ENCODE results near the gene JAK3. TPM values are rescaled to one million over a fixed set of nuclear protein-coding genes. Genes with fewer than 3 reads are reported as not detected.
"Not testable (repeated sequence)": the region's sequence is repeated elsewhere in the genome, so short reads cannot be mapped to it uniquely, and the experiment has no call there.

JAK3 gene
- polyA plus RNA-seq, 1 donor: 9.9 TPM

DNA sequence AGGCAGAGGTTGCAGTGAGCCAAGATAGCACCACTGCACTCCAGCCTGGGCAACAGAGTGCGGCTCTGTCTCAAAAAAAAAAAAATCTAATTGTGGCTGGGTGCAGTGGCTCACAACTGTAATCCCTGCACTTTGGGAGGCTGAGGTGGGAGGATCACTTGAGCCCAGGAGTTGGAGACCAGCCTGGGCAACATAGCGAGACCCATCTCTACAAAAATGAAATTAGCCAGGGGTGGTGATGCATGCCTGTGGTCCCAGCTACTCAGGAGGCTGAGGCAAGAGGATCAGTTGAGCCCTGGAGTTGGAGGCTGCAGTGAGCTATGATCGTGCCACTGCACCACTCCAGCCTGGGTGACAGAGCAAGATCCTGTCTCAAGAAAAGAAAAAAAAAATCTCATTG is 49.2 kb downstream of the JAK3 start:
- Histone ChIP-seq H3K27ac (ENCODE audit: low read length) (peak overlapping the region; percentile 99), H3K36me3 (ENCODE audit: control insufficient read depth, insufficient read depth, low read length) (peaks cover 12% of the 10 kb centered on the region), H3K4me1 (ENCODE audit: control insufficient read depth, insufficient read depth, low read length) (peaks cover 39% of the 10 kb centered on the region), H3K27me3 (ENCODE audit: control insufficient read depth, insufficient read depth, low read length) (peaks cover 14% of the 10 kb centered on the region)
- not testable (repeated sequence) for H3K4me3 ChIP-seq (ENCODE audit: low read length); H3K9me3 ChIP-seq (ENCODE audit: control insufficient read depth, low read depth, low read length); DNase-seq
- 100% methylated on average over 1 of the region's 3 CpGs for WGBS (ENCODE audit: insufficient coverage, low lambda C conversion rate)

DNA sequence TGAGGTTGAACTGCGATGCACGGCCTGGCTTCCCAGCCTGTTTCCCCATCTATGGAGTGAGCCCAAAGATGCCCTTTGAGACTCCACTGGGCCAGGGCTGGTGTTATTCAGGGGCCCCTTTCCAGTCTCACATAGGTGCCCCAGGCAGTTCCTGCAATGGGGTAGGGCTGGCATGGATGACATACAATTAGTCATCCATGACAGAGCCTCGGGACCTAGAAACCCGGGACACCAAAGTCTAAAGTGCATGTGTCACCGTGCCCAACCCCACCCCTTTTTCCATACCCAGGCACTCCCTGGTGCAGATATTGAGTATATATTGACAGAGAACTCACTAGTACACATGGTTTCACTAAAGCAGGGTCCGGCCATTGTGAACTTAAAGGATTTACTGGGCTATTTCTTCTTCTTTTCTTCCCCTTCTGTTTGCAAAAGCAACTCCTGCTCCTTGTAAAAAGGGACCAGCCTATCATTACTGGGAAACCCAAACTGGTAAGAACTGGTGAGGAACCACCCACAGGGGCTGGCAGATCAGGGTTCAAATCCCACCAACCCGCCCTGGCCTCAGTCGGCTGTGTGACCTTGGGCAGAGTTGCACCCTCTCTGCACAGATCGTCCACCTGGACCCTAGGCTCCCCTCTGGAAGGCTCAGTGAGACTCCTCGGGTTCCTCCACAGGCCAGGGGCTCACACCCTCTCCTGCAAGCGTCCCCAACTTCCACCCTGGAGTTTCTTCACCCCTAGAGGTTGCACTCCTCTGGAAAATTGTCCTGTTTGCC is 50.2 kb downstream of the JAK3 start:
- Histone ChIP-seq H3K4me3 (ENCODE audit: low read length) (peak overlapping the region; percentile 95), H3K36me3 (ENCODE audit: control insufficient read depth, insufficient read depth, low read length) (peaks cover 12% of the 10 kb centered on the region), H3K9me3 (ENCODE audit: control insufficient read depth, low read depth, low read length) (no peaks in the 10 kb centered on the region), H3K27me3 (ENCODE audit: control insufficient read depth, insufficient read depth, low read length) (peaks cover 14% of the 10 kb centered on the region), H3K27ac (ENCODE audit: low read length) (peak overlapping the region; percentile 99), H3K4me1 (ENCODE audit: control insufficient read depth, insufficient read depth, low read length) (peaks cover 39% of the 10 kb centered on the region)
- no CpG with 5 or more reads among the region's 11 CpGs for WGBS (ENCODE audit: insufficient coverage, low lambda C conversion rate)
- peak; percentile 97 to 99 for DNase-seq

DNA sequence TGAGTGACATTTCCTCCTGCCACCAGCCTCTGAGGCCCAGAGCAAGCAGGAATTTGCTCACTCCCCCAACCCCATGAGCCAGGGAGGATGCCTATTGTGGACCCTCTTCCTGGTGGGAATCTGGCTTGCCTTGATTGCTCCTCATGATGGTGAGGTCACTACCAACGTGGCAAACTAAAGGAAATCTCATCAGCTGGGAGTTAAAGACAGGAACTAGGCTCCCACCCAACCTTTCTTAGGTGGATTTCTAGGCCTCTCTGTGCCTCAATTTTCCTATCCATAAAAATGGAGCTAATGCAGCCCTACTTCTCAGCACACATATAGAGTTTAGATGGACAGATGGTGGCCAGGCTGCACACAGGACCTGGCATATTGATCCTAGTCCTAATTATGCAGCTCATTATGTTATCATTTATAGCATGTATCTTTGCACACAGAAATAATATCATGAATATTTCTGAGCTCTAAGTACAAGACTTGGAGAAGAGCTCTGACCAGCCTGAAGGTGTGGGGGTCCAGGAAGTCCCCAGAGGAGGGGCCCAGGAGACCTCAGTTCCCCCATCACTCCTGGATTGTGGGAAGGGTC is 50.9 kb downstream of the JAK3 start:
- WGBS (ENCODE audit: insufficient coverage, low lambda C conversion rate): no CpG with 5 or more reads among the region's 1 CpG
- Histone ChIP-seq H3K36me3 (ENCODE audit: control insufficient read depth, insufficient read depth, low read length) (peaks cover 6% of the 10 kb centered on the region), H3K4me1 (ENCODE audit: control insufficient read depth, insufficient read depth, low read length) (peaks cover 39% of the 10 kb centered on the region), H3K4me3 (ENCODE audit: low read length) (peak overlapping the region; percentile 95), H3K9me3 (ENCODE audit: control insufficient read depth, low read depth, low read length) (no peaks in the 10 kb centered on the region), H3K27me3 (ENCODE audit: control insufficient read depth, insufficient read depth, low read length) (peaks cover 14% of the 10 kb centered on the region), H3K27ac (ENCODE audit: low read length) (peak overlapping the region; percentile 99)
- DNase-seq: no peak

DNA sequence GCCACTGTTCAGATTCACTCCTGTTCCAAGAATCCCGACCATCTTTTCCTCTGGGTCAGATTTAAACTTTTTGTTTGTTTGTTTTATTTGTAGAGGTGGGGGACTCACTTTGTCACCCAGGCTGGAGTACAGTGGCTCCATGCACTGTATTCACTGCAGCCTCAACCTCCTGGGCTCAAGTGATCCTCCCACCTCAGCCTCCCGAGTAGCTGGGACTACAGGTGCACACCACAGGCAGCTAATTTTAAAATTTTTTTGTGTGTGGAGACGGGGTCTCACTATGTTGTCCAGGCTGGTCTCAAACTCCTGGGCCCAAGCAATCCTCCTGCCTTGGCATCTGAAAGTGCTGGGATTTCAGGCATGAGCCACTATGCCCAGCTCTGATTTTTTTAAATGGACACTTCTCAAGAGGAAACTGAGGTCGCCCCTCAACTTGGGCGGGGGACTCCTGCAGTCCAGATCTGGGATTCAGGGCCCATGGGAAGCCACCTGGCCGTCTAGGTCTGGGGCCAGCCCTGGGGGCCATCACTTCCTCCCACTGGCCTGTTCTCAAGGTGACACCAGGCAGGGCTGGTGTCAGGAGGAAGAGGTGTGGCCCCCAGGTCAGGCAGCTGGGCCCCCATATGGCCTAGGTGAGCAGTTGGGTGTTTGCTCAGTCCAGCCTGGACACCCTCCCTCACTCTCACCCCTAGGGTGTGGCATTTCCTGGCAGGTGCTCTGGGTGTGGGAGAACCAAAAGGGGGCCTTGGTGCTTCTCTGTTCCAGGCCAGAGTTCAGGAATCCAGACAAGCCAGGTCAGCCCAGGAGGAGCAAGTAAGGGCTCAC is 51.6 kb downstream of the JAK3 start:
- peaks cover 14% of the 10 kb centered on the region for H3K27me3 ChIP-seq (ENCODE audit: control insufficient read depth, insufficient read depth, low read length)
- DNase-seq: peak; percentile 95 to 98
- H3K27ac ChIP-seq (ENCODE audit: low read length): peak overlapping the region; percentile 99
- WGBS (ENCODE audit: insufficient coverage, low lambda C conversion rate): no CpG with 5 or more reads among the region's 6 CpGs
- H3K4me3 ChIP-seq (ENCODE audit: low read length): peak overlapping the region; percentile 95
- H3K4me1 ChIP-seq (ENCODE audit: control insufficient read depth, insufficient read depth, low read length): peaks cover 45% of the 10 kb centered on the region
- peaks cover 6% of the 10 kb centered on the region for H3K36me3 ChIP-seq (ENCODE audit: control insufficient read depth, insufficient read depth, low read length)
- H3K9me3 ChIP-seq (ENCODE audit: control insufficient read depth, low read depth, low read length): no peaks in the 10 kb centered on the region

DNA sequence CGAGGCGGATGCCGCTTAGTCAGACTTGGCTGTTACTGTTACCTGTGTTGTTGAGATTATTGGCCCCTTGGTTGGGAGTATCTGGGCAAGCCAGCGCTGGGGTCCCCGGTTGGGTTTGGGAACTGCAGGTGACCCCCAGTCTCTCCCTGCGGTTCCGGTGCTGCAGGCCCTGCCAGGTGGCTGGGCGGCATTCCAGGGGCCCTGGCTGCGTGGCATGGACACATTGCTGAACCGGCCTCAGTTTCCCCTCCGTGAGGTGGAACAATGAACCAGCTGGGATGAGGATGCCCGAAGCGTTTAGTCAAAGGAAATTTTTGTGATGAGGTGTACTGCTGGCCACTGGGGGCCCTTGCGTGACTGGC is 52.3 kb downstream of the JAK3 start:
- H3K4me3 ChIP-seq (ENCODE audit: low read length): peak overlapping the region; percentile 95
- peaks cover 47% of the 10 kb centered on the region for H3K4me1 ChIP-seq (ENCODE audit: control insufficient read depth, insufficient read depth, low read length)
- peak in 1 of 2 donors; percentile 54 for DNase-seq
- H3K36me3 ChIP-seq (ENCODE audit: control insufficient read depth, insufficient read depth, low read length): peaks cover 6% of the 10 kb centered on the region
- 20% methylated on average over 1 of the region's 14 CpGs for WGBS (ENCODE audit: insufficient coverage, low lambda C conversion rate)
- no peaks in the 10 kb centered on the region for H3K9me3 ChIP-seq (ENCODE audit: control insufficient read depth, low read depth, low read length)
- peak overlapping the region; percentile 99 for H3K27ac ChIP-seq (ENCODE audit: low read length)
- H3K27me3 ChIP-seq (ENCODE audit: control insufficient read depth, insufficient read depth, low read length): peaks cover 14% of the 10 kb centered on the region

DNA sequence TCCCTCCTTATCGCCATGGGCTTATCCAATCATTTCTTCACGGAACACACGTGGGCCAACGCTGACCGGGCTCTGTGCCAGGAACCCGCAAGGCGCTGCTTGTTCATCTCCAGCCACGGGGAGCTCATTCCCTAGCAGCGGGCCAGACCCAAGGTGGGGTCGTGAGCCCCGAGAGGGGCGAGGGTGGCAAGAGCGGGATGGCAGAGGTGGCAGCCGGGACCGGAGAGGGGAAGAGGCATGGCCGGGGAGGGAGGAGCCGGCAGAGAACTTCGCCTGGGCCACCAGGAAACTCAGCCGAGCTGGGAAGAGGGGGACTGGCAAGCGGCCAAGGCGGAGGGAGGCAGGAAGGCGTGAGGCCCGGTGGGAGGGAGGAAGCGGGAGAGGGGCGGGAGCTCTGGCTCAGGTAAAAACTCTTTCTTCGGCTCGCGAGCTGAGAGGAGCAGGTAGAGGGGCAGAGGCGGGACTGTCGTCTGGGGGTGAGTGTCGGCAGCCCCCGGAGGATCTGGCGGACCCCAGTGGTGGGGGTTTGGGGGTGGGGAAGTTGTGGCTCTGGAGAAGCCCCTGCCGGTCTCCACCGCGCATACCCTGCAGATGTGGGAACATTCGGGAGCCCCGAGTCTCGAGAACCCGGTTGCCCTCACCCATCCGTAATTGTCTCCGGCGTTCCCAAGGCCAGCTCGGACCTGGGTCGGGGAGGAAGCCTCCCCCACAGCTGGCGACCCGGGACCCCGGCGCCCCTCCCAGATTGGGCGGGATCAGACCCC is 52.9 kb downstream of the JAK3 start, which contains the start of gene B3GNT3:
Gene B3GNT3, plus strand, starts transcription at position 408 of the 764 bp plus-strand sequence. CDS start 12,670 bp downstream, outside the sequence.
- H3K36me3 ChIP-seq (ENCODE audit: control insufficient read depth, insufficient read depth, low read length): peaks cover 6% of the 10 kb centered on the region
- no peaks in the 10 kb centered on the region for H3K9me3 ChIP-seq (ENCODE audit: control insufficient read depth, low read depth, low read length)
- peak within 1 kb of the TSS; percentile 95 for H3K4me3 ChIP-seq (ENCODE audit: low read length)
- DNase-seq: peak; percentile 93 to 97
- peaks cover 53% of the 10 kb centered on the region for H3K4me1 ChIP-seq (ENCODE audit: control insufficient read depth, insufficient read depth, low read length)
- peaks cover 14% of the 10 kb centered on the region for H3K27me3 ChIP-seq (ENCODE audit: control insufficient read depth, insufficient read depth, low read length)
- peak within 1 kb of the TSS; percentile 99 for H3K27ac ChIP-seq (ENCODE audit: low read length)
- no CpG with 5 or more reads among the region's 50 CpGs for WGBS (ENCODE audit: insufficient coverage, low lambda C conversion rate)

DNA sequence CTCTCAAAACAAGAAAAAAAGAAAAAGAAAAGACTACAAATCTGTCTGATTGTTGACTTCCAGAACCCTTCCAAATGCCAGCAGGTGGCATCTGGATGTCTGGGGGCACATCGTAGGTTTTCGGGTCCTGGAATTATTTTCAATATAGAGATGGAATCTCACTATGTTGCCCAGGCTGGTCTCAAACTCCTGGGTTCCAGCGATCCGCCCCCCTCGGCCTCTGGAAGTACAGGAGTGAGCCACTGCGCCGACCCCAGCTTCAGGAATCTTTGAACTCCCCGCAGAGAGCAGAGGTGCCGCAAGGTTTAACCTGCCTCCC is 53.4 kb downstream of the JAK3 start:
- no CpG with 5 or more reads among the region's 9 CpGs for WGBS (ENCODE audit: insufficient coverage, low lambda C conversion rate)
- Histone ChIP-seq H3K27me3 (ENCODE audit: control insufficient read depth, insufficient read depth, low read length) (peaks cover 14% of the 10 kb centered on the region), H3K4me1 (ENCODE audit: control insufficient read depth, insufficient read depth, low read length) (peaks cover 54% of the 10 kb centered on the region), H3K4me3 (ENCODE audit: low read length) (peak overlapping the region; percentile 95), H3K27ac (ENCODE audit: low read length) (peak overlapping the region; percentile 99), H3K9me3 (ENCODE audit: control insufficient read depth, low read depth, low read length) (no peaks in the 10 kb centered on the region), H3K36me3 (ENCODE audit: control insufficient read depth, insufficient read depth, low read length) (peaks cover 4% of the 10 kb centered on the region)
- DNase-seq: no peak

DNA sequence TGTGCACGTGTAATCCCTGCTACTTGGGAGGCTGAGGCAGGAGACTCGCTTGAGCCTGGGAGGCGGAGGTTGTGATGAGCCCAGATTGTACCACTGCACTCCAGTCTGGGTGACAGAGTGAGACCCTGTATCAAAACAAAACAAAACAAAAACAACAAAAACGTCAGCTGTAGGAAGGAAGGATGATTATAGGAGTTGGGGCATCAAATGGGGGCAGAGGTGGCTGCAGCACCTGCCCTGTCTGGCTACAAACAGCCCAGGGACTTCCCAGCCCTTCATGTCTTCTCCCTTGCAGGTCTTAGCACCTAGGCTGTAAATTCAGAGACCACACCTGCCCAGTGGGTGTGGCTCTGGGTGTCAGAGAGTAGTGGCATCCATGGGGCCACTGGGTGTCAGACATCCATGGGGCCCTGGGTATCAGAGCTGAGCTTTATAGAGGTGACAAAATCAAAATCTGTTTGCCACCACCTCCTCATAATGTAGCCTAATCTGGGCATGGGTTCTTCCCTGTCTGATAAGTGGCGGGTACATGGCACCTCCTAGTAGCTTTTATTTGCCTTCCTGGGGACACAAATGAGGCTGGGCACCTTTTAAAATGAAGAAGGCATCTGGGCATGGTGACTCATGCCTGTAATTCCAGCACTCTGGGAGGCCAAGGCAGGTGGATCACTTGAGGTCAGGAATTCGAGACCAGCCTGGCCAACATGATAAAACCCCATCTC is 57.6 kb downstream of the JAK3 start:
- H3K4me1 ChIP-seq (ENCODE audit: control insufficient read depth, insufficient read depth, low read length): peaks cover 27% of the 10 kb centered on the region
- H3K36me3 ChIP-seq (ENCODE audit: control insufficient read depth, insufficient read depth, low read length): no peaks in the 10 kb centered on the region
- H3K9me3 ChIP-seq (ENCODE audit: control insufficient read depth, low read depth, low read length): no peaks in the 10 kb centered on the region
- no peak overlapping the region for H3K4me3 ChIP-seq (ENCODE audit: low read length)
- H3K27ac ChIP-seq (ENCODE audit: low read length): no peak overlapping the region
- WGBS (ENCODE audit: insufficient coverage, low lambda C conversion rate): no CpG with 5 or more reads among the region's 6 CpGs
- peaks cover 10% of the 10 kb centered on the region for H3K27me3 ChIP-seq (ENCODE audit: control insufficient read depth, insufficient read depth, low read length)
- DNase-seq: peak; percentile 47 to 69

DNA sequence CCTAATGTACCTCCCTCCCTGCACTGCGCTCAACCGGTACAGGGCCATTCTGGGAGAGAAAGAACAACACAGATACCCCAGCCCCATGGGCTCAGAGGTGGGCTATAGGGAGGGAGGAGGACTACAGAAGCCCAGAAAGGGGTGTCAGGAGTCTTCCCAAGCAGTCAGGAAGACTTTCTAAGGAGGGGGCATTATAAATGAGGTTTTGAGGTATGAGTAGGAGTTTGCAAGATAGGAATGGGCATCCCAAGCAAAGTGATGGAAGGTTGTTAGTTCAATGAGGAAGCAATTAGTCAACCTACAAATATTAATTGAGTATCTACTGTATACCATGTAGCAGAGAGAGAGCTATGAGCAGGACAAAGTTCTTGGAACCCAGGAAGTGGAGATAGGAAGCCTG is 59.1 kb downstream of the JAK3 start:
- DNase-seq: no peak
- Histone ChIP-seq H3K9me3 (ENCODE audit: control insufficient read depth, low read depth, low read length) (no peaks in the 10 kb centered on the region), H3K27me3 (ENCODE audit: control insufficient read depth, insufficient read depth, low read length) (no peaks in the 10 kb centered on the region), H3K4me1 (ENCODE audit: control insufficient read depth, insufficient read depth, low read length) (peaks cover 16% of the 10 kb centered on the region), H3K4me3 (ENCODE audit: low read length) (no peak overlapping the region), H3K27ac (ENCODE audit: low read length) (no peak overlapping the region), H3K36me3 (ENCODE audit: control insufficient read depth, insufficient read depth, low read length) (no peaks in the 10 kb centered on the region)
- no CpG with 5 or more reads among the region's 2 CpGs for WGBS (ENCODE audit: insufficient coverage, low lambda C conversion rate)
